Mesendoderm (in vitro differentiated cells): ENCODE results near the gene NCSTN.
A peak's percentile ranks its signal among the peaks of the same experiment; 100 is the strongest.

Source experiments
- DNase-seq: peaks from one replicate; pipeline ENCODE4 v3.0.0; 2013
- H2AK5ac ChIP-seq: 2 replicates; pipeline ENCODE4 v1.6.1; 2013; ENCODE audit warnings: low read length, inconsistent platforms
- H2BK120ac ChIP-seq: 2 replicates; pipeline ENCODE4 v1.6.1; 2013; ENCODE audit warnings: low read depth, mild to moderate bottlenecking, low read length, moderate library complexity, mixed read lengths
- H2BK15ac ChIP-seq: replicated peaks from 2 replicates; pipeline ENCODE4 v1.6.1; 2013; ENCODE audit warnings: low read depth, mild to moderate bottlenecking, moderate library complexity
- H2BK5ac ChIP-seq: 2 replicates; pipeline ENCODE4 v1.6.1; 2013; ENCODE audit warnings: low read length, inconsistent platforms
- H3K18ac ChIP-seq: 2 replicates; pipeline ENCODE4 v1.6.1; 2013; ENCODE audit warnings: mild to moderate bottlenecking, low read length, mixed read lengths
- H3K23ac ChIP-seq: one replicate; pipeline ENCODE4 v1.6.1; 2013; ENCODE audit warnings: low read length
- H3K27ac ChIP-seq: 2 replicates; pipeline ENCODE4 v1.5.1; 2013; ENCODE audit warnings: low read depth, mild to moderate bottlenecking, inconsistent platforms, low read length, moderate library complexity
- H3K27me3 ChIP-seq: 2 replicates; pipeline ENCODE4 v1.6.1; 2013; ENCODE audit warnings: low read length, control low read depth, mild to moderate bottlenecking, inconsistent platforms; ENCODE audit not compliant: insufficient read depth, poor library complexity
- H3K36me3 ChIP-seq: 2 replicates; pipeline ENCODE4 v1.6.1; 2013; ENCODE audit warnings: low read length, inconsistent platforms; ENCODE audit not compliant: control insufficient read depth, insufficient read depth
- H3K4ac ChIP-seq: one replicate; pipeline ENCODE4 v1.6.1; 2013; ENCODE audit warnings: low read depth, mild to moderate bottlenecking, low read length, moderate library complexity
- H3K4me1 ChIP-seq: 2 replicates; pipeline ENCODE4 v1.6.1; 2013; ENCODE audit warnings: low read depth, low read length, inconsistent platforms; ENCODE audit not compliant: control insufficient read depth
- H3K4me2 ChIP-seq: 2 replicates; pipeline ENCODE4 v1.6.1; 2013; ENCODE audit warnings: low read length
- H3K4me3 ChIP-seq: 2 replicates; pipeline ENCODE4 v1.5.1; 2013; ENCODE audit warnings: mild to moderate bottlenecking, low read length
- H3K56ac ChIP-seq: one replicate; pipeline ENCODE4 v1.6.1; 2013; ENCODE audit warnings: low read length
- H3K79me1 ChIP-seq: 2 replicates; pipeline ENCODE4 v1.6.1; 2013; ENCODE audit warnings: low read length, inconsistent platforms
- H3K79me2 ChIP-seq: 2 replicates; pipeline ENCODE4 v1.6.1; 2013; ENCODE audit warnings: mild to moderate bottlenecking, low read length; ENCODE audit not compliant: control insufficient read depth, insufficient read depth
- H3K9ac ChIP-seq: 2 replicates; pipeline ENCODE4 v1.6.1; 2013; ENCODE audit warnings: low read length, inconsistent platforms
- H4K5ac ChIP-seq: one replicate; pipeline ENCODE4 v1.6.1; 2013; ENCODE audit warnings: low read length
- H4K8ac ChIP-seq: one replicate; pipeline ENCODE4 v1.6.1; 2013; ENCODE audit warnings: low read depth, mild to moderate bottlenecking, control low read depth, low read length, moderate library complexity
- WGBS: extraction: QIAGEN DNeasy Blood & Tissue Kit; methylation state at CpG from one replicate; pipeline ENCODE4 v1.1.7; 2013; ENCODE audit warnings: low lambda C conversion rate, missing lambda C conversion rate; ENCODE audit not compliant: insufficient coverage; ENCODE audit errors: extremely low coverage; 5-methylcytosine and 5-hydroxymethylcytosine counted together

The NCSTN gene

DNA sequence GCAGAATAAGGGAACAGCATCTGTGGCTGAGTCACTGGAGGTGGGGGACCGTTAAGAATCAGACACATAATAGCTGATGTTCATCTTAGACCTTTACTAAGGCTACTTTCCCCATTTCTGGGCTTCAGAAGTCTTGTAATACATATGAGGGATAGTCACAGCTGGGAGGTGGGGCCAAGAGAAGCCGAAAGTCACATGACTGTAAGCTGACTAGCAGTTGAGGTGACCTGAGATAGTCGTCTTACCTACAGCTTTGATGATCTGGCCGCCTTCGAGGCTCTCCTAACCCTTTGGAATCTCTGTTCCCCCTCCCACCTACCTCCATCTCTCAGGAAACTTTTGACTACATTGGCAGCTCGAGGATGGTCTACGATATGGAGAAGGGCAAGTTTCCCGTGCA is 9.4 kb downstream of the NCSTN start:
- Histone ChIP-seq H3K9ac (no peak overlapping the region), H3K23ac (no peak overlapping the region), H3K56ac (no peak overlapping the region), H3K36me3 (peaks cover 15% of the 10 kb centered on the region), H2BK120ac (no peak overlapping the region), H4K5ac (no peak overlapping the region), H3K4me2 (no peak overlapping the region), H3K4me3 (no peak overlapping the region), H3K18ac (no peak overlapping the region), H3K4ac (no peak overlapping the region), H4K8ac (no peak overlapping the region), H3K27me3 (no peaks in the 10 kb centered on the region), H2BK15ac (no peak overlapping the region), H2AK5ac (no peak overlapping the region), H3K27ac (no peak overlapping the region), H3K79me1 (no peaks in the 10 kb centered on the region), H3K4me1 (no peaks in the 10 kb centered on the region), H3K79me2 (no peaks in the 10 kb centered on the region), H2BK5ac (no peak overlapping the region)
- no CpG with 5 or more reads among the region's 8 CpGs for WGBS
- DNase-seq = no peak

DNA sequence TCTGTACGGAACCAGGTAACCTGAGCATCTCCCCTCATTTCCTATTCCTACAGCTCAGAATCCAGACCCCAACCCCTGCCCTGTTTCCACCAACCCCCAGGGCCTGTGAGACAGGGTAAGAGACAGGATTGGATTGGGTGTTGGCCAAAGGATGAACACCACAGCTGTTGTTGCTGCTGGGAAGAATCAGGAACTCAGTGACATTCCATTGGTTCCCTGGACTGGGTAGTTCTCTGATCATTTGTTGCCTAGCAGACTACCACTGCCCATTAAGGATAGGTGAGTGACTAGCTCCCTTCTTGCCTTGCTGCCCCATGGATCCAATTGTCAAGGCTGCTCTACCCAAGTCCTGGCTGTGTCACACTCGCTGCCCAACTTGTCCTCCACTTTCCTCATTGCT is 10.0 kb downstream of the NCSTN start:
- Histone ChIP-seq H3K56ac (no peak overlapping the region), H3K4me2 (no peak overlapping the region), H3K4me1 (no peaks in the 10 kb centered on the region), H3K4me3 (no peak overlapping the region), H3K79me1 (no peaks in the 10 kb centered on the region), H3K27me3 (no peaks in the 10 kb centered on the region), H4K8ac (no peak overlapping the region), H2BK15ac (no peak overlapping the region), H3K36me3 (peaks cover 17% of the 10 kb centered on the region), H2AK5ac (no peak overlapping the region), H3K9ac (no peak overlapping the region), H3K79me2 (no peaks in the 10 kb centered on the region), H4K5ac (no peak overlapping the region), H2BK5ac (no peak overlapping the region), H3K4ac (no peak overlapping the region), H3K23ac (no peak overlapping the region), H3K27ac (no peak overlapping the region), H3K18ac (no peak overlapping the region), H2BK120ac (no peak overlapping the region)
- no CpG with 5 or more reads among the region's 2 CpGs for WGBS
- peak; percentile 13 for DNase-seq

DNA sequence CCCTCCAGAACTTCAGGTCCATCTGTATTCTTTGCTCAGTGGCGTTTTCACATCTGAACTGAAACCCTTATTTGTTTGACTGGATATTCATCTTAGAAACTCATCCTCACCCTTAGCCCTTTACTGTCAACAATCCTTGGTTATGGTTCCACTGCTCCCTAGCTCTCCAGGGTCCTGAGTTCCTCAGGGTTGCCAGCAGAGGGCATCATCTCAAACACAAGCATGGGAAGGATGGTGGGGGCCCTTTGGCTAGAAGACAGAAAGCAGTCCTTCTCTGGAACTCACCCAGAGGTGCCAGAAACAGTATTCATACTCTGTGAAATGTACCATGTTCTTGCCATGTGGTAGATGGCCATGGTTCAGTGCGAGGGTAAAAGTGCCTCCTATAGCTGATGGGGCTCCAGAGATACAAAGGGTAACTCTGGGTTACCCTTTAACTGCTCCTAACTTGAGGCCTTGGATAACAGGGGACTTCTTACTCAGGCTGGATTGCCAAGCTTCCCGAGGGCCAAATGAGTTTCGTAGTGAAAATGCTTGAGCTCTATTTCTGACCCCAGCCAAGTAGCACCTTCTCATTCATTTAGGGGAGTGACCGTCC is 11.3 kb downstream of the NCSTN start:
- Histone ChIP-seq H3K36me3 (peaks cover 16% of the 10 kb centered on the region), H3K27me3 (no peaks in the 10 kb centered on the region), H3K18ac (no peak overlapping the region), H3K79me2 (no peaks in the 10 kb centered on the region), H3K4me3 (no peak overlapping the region), H2BK15ac (no peak overlapping the region), H4K8ac (no peak overlapping the region), H3K4me2 (no peak overlapping the region), H3K4ac (no peak overlapping the region), H3K27ac (no peak overlapping the region), H3K4me1 (no peaks in the 10 kb centered on the region), H3K9ac (no peak overlapping the region), H3K56ac (no peak overlapping the region), H3K79me1 (no peaks in the 10 kb centered on the region), H2BK5ac (no peak overlapping the region), H2BK120ac (no peak overlapping the region), H4K5ac (no peak overlapping the region), H2AK5ac (no peak overlapping the region), H3K23ac (no peak overlapping the region)
- no CpG with 5 or more reads among the region's 5 CpGs for WGBS
- DNase-seq = peak; percentile 67

DNA sequence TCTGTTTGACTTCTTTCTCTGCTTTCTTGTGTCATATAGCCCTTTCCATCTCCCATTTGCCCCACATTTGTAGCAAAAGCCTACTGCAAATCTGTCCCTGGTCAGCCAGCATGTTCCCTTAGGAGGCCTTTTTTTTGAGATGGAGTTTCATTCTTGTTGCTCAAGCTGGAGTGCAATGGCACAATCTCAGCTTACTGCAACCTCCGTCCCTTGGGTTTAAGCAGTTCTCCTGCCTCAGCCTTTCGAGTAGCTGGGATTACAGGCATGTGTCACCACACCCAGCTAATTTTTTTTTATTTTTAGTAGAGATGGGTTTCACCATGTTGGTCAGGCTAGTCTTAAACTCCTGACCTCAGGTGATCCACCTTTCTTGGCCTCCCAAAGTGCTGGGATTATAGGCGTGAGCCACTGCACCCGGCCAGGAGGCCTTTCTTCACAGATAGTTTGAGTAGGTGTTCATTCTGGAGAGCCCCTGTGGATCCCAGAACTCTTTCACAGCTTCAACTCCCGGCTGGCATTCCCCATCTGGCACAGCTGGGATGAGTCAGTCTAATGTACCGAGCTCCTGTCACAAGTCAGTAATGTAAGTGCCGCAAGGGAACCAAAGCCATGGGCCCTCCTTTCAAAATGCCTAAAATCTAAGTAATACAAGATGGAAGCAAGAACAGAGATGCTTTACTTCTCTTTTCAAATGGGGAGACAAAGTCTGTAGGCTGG is 14.3 kb downstream of the NCSTN start:
- no peak overlapping the region for H2BK5ac ChIP-seq
- peaks cover 2% of the 10 kb centered on the region for H3K4me1 ChIP-seq
- H3K4me3 ChIP-seq = no peak overlapping the region
- no peak overlapping the region for H3K27ac ChIP-seq
- DNase-seq = no peak
- H4K8ac ChIP-seq = no peak overlapping the region
- H3K18ac ChIP-seq = no peak overlapping the region
- H3K27me3 ChIP-seq = no peaks in the 10 kb centered on the region
- H4K5ac ChIP-seq = no peak overlapping the region
- H3K23ac ChIP-seq = no peak overlapping the region
- H2BK15ac ChIP-seq = no peak overlapping the region
- no peak overlapping the region for H3K56ac ChIP-seq
- no peak overlapping the region for H3K9ac ChIP-seq
- no CpG with 5 or more reads among the region's 7 CpGs for WGBS
- no peak overlapping the region for H3K4ac ChIP-seq
- H3K36me3 ChIP-seq = peaks cover 10% of the 10 kb centered on the region
- H3K4me2 ChIP-seq = no peak overlapping the region
- no peak overlapping the region for H2BK120ac ChIP-seq
- no peak overlapping the region for H2AK5ac ChIP-seq
- no peaks in the 10 kb centered on the region for H3K79me1 ChIP-seq
- H3K79me2 ChIP-seq = no peaks in the 10 kb centered on the region

DNA sequence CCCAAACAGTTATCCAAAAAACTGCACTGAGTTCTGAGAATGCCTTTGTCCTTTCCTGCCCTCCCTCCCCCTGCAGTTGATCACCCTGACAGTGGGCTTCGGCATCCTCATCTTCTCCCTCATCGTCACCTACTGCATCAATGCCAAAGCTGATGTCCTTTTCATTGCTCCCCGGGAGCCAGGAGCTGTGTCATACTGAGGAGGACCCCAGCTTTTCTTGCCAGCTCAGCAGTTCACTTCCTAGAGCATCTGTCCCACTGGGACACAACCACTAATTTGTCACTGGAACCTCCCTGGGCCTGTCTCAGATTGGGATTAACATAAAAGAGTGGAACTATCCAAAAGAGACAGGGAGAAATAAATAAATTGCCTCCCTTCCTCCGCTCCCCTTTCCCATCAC is 14.9 kb downstream of the NCSTN start:
- Histone ChIP-seq H2BK15ac (no peak overlapping the region), H2AK5ac (no peak overlapping the region), H2BK120ac (no peak overlapping the region), H3K79me2 (no peaks in the 10 kb centered on the region), H3K27me3 (no peaks in the 10 kb centered on the region), H4K8ac (no peak overlapping the region), H4K5ac (no peak overlapping the region), H3K4me3 (no peak overlapping the region), H3K23ac (no peak overlapping the region), H3K18ac (no peak overlapping the region), H3K4me1 (peaks cover 8% of the 10 kb centered on the region), H3K9ac (no peak overlapping the region), H3K36me3 (peaks cover 10% of the 10 kb centered on the region), H3K56ac (no peak overlapping the region), H3K4me2 (no peak overlapping the region), H3K4ac (no peak overlapping the region), H2BK5ac (no peak overlapping the region), H3K79me1 (no peaks in the 10 kb centered on the region), H3K27ac (no peak overlapping the region)
- no CpG with 5 or more reads among the region's 4 CpGs for WGBS
- DNase-seq = no peak
